ENCODE data around the gene B4GALNT1.

DNA sequence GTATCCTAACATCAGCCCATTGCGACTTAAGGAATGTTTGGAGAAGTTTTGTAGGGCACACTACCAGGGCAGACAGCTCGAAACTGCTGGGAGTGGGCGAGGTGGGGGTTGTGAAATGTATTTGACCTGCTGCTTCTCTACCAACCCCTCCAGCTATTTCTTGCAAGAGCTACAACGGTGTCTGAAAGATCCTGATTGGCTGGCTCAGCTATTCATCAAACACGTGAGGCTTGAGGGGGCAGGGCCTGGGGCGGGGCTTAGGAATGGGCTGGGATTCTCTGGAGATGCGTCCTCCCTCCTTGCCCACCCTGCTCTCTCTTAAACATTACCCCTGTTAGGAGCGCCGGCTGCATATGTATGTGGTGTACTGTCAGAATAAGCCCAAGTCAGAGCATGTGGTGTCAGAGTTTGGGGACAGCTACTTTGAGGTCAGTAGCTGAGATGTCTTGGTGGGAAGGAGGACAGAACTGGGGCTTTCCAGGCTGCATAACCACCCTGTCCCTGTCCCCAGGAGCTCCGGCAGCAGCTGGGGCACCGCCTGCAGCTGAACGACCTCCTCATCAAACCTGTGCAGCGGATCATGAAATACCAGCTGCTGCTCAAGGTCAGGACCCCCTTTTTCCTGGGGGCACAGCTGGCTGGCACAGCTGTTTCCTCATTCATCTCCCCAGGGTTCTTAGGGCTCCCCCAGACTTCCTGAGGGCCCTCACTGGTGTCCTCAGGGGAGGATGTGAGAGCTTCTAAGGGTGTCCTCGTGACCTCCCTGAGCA, 18.6 kb downstream of the B4GALNT1 start:
- no peak for TF ChIP-seq POLR2A (IDR thresholded peaks at IDR 0.05)
- TF ChIP-seq, protein P1, sequence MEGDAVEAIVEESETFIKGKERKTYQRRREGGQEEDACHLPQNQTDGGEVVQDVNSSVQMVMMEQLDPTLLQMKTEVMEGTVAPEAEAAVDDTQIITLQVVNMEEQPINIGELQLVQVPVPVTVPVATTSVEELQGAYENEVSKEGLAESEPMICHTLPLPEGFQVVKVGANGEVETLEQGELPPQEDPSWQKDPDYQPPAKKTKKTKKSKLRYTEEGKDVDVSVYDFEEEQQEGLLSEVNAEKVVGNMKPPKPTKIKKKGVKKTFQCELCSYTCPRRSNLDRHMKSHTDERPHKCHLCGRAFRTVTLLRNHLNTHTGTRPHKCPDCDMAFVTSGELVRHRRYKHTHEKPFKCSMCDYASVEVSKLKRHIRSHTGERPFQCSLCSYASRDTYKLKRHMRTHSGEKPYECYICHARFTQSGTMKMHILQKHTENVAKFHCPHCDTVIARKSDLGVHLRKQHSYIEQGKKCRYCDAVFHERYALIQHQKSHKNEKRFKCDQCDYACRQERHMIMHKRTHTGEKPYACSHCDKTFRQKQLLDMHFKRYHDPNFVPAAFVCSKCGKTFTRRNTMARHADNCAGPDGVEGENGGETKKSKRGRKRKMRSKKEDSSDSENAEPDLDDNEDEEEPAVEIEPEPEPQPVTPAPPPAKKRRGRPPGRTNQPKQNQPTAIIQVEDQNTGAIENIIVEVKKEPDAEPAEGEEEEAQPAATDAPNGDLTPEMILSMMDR (IDR thresholded peaks at IDR 0.05): no peak

Measured in esophagus squamous epithelium (tissue), 4 donors.